Motor neuron (in vitro differentiated cells): ENCODE results near the gene ZAP70. TPM values are rescaled to one million over a fixed set of nuclear protein-coding genes. Genes with fewer than 3 reads are reported as not detected.

Source experiments
- ATAC-seq, 8 experiments: fragments of 200-7000 bp; cut with Tn5 transposase; replicated peaks in 6 of 8; 2 replicates each; pipeline ENCODE4 v1.8.0; 2021; ENCODE audit warnings: mild to moderate bottlenecking in 8 of 8, moderate library complexity in 8 of 8
- H3K27ac ChIP-seq, 2 donors: fragments of 250-450 bp; sonication (Bioruptor Pico); 2 replicates each; pipeline ENCODE4 v1.9.0; 2021; ENCODE audit warnings: antibody characterized with exemption in 2 of 2, mild to moderate bottlenecking in 2 of 2, moderate library complexity in 1 of 2
- H3K4me1 ChIP-seq, 2 donors: fragments of 250-450 bp; sonication (Bioruptor Pico); replicated peaks in 1 of 2; 2 replicates each; pipeline ENCODE4 v1.6.1; 2021; ENCODE audit warnings: antibody characterized with exemption in 2 of 2, mild to moderate bottlenecking in 2 of 2, moderate library complexity in 1 of 2
- H3K4me3 ChIP-seq, 5 donors: fragments of 250-450 bp; sonication (Bioruptor Pico); 2 replicates each; pipeline ENCODE4 v1.9.0; 2021; ENCODE audit warnings: antibody characterized with exemption in 5 of 5, mild to moderate bottlenecking in 5 of 5, moderate library complexity in 4 of 5
- WGBS, 10 experiments: fragments of 450-650 bp; shearing (Covaris generic); methylation state at CpG; one replicate each; pipeline ENCODE4 v1.0.0; 2022; 5-methylcytosine and 5-hydroxymethylcytosine counted together
- in situ Hi-C, 9 experiments: fragments of 400-800 bp; cut with MboI; loops; one replicate each; pipeline ENCODE4 v1.15.0; 2021; ENCODE audit warnings: low sequenced_read_pairs in 9 of 9, low pct_unique_long_range_greater_than_20kb in 2 of 9; ENCODE audit not compliant: unreplicated experiment in 9 of 9
- total RNA-seq, 8 experiments: library from RNA; unstranded; fragments of 300-600 nt; gene quantifications; 2 replicates each; pipeline versions ENCODE4 v1.2.3 to v1.2.4, GENCODE V29; 2022

The ZAP70 gene
- total RNA-seq, 8 experiments from 2014 or later = 0.21 to 2.2 (median 0.61) TPM

GRCh38 chr2:97741251-97741650, 27.9 kb downstream of the ZAP70 start:
- WGBS, 10 experiments = no CpG with 5 or more reads among the region's 20 CpGs
- peak overlapping the region; percentile 44 to 65 for H3K27ac ChIP-seq
- peaks cover 0 to 6% of the 10 kb centered on the region in 2 donors for H3K4me1 ChIP-seq
- H3K4me3 ChIP-seq = no peak overlapping the region
- in situ Hi-C loops = loop anchor here in 1 of 9 experiments (25.0 kb wide), 1 partner anchor 646 kb away; no protein-coding TSS in a partner anchor
- ATAC-seq = no peak

GRCh38 chr2:97741686-97742085, 28.3 kb downstream of the ZAP70 start:
- WGBS, 10 experiments = 67 to 100% (median 91%) methylated on average over 1 to 2 of the region's 4 CpGs; no CpG with 5 or more reads in 7 of the 10 experiments
- H3K4me3 ChIP-seq = no peak overlapping the region
- in situ Hi-C loops = loop anchor here in 1 of 9 experiments (25.0 kb wide), 1 partner anchor 646 kb away; no protein-coding TSS in a partner anchor
- H3K4me1 ChIP-seq = peaks cover 0 to 6% of the 10 kb centered on the region in 2 donors
- no peak for ATAC-seq
- H3K27ac ChIP-seq = peak overlapping the region; percentile 44 to 65

- ATAC-seq = peak in 1 of 8 experiments; percentile 17
- 20 to 100% (median 89%) methylated on average over 1 to 4 of the region's 4 CpGs; no CpG with 5 or more reads in 4 of the 10 experiments for WGBS, 10 experiments
- in situ Hi-C loops = loop anchor here in 1 of 9 experiments (25.0 kb wide), 1 partner anchor 645 kb away; no protein-coding TSS in a partner anchor
- no peak overlapping the region for H3K4me3 ChIP-seq
- peaks cover 0 to 6% of the 10 kb centered on the region in 2 donors for H3K4me1 ChIP-seq
- no peak overlapping the region for H3K27ac ChIP-seq
Observed at GRCh38 chr2:97742381-97742847, 29.0 kb downstream of the ZAP70 start.

GRCh38 chr2:97743913-97744312, 30.5 kb downstream of the ZAP70 start:
- H3K4me3 ChIP-seq = no peak overlapping the region
- H3K4me1 ChIP-seq = peaks cover 0 to 6% of the 10 kb centered on the region in 2 donors
- no peak overlapping the region for H3K27ac ChIP-seq
- ATAC-seq = no peak
- WGBS, 10 experiments = 83 to 100% (median 98%) methylated on average over 1 to 6 of the region's 6 CpGs; no CpG with 5 or more reads in 2 of the 10 experiments
- in situ Hi-C loops = loop anchor here in 1 of 9 experiments (25.0 kb wide), 1 partner anchor 643 kb away; no protein-coding TSS in a partner anchor

GRCh38 chr2:97745474-97746174, 32.2 kb downstream of the ZAP70 start:
- in situ Hi-C loops = loop anchor here in 1 of 9 experiments (25.0 kb wide), 1 partner anchor 642 kb away; no protein-coding TSS in a partner anchor
- no peak overlapping the region for H3K4me3 ChIP-seq
- peak in 2 of 8 experiments; percentile 57 to 76 for ATAC-seq
- H3K4me1 ChIP-seq = peaks cover 0 to 5% of the 10 kb centered on the region in 2 donors
- 18 to 100% (median 85%) methylated on average over 1 to 10 of the region's 10 CpGs for WGBS, 10 experiments
- no peak overlapping the region for H3K27ac ChIP-seq

GRCh38 chr2:97747285-97747684, 33.9 kb downstream of the ZAP70 start:
- no peak for ATAC-seq
- Histone ChIP-seq H3K4me1 (no peaks in the 10 kb centered on the region), H3K27ac (no peak overlapping the region), H3K4me3 (no peak overlapping the region)
- in situ Hi-C loops = loop anchor here in 1 of 9 experiments (25.0 kb wide), 1 partner anchor 640 kb away; no protein-coding TSS in a partner anchor
- 86 to 100% (median 95%) methylated on average over 1 to 3 of the region's 3 CpGs; no CpG with 5 or more reads in 4 of the 10 experiments for WGBS, 10 experiments

- in situ Hi-C loops = loop anchor here in 1 of 9 experiments (25.0 kb wide), 1 partner anchor 640 kb away; no protein-coding TSS in a partner anchor
- Histone ChIP-seq H3K4me3 (no peak overlapping the region), H3K4me1 (no peaks in the 10 kb centered on the region), H3K27ac (no peak overlapping the region)
- peak in 2 of 8 experiments; percentile 19 to 40 for ATAC-seq
- 19 to 100% (median 90%) methylated on average over 1 to 4 of the region's 4 CpGs; no CpG with 5 or more reads in 4 of the 10 experiments for whole genome bisulfite sequencing, 10 experiments
Observed at GRCh38 chr2:97747716-97748115, 34.3 kb downstream of the ZAP70 start.

- 73% methylated on average over 4 of the region's 5 CpGs; no CpG with 5 or more reads in 9 of the 10 experiments for WGBS, 10 experiments
Observed at GRCh38 chr2:97749581-97749980, 36.2 kb downstream of the ZAP70 start.

GRCh38 chr2:97750017-97750416, 36.6 kb downstream of the ZAP70 start:
- in situ Hi-C loops = no loop called here
- H3K4me1 ChIP-seq = no peaks in the 10 kb centered on the region
- 96 to 100% (median 97%) methylated on average over 1 to 4 of the region's 4 CpGs; no CpG with 5 or more reads in 7 of the 10 experiments for WGBS, 10 experiments
- ATAC-seq = no peak
- no peak overlapping the region for H3K27ac ChIP-seq
- H3K4me3 ChIP-seq = no peak overlapping the region

More at GRCh38 chr2:97749581-97749980, 36.2 kb downstream of the ZAP70 start:
- no peak for ATAC-seq
- H3K4me3 ChIP-seq = no peak overlapping the region
- H3K27ac ChIP-seq = no peak overlapping the region
- H3K4me1 ChIP-seq = no peaks in the 10 kb centered on the region
- in situ Hi-C loops = loop anchor here in 1 of 9 experiments (25.0 kb wide), 1 partner anchor 638 kb away; no protein-coding TSS in a partner anchor

GRCh38 chr2:97751752-97752151, 38.4 kb downstream of the ZAP70 start:
- 0 to 100% (median 92%) methylated on average over 1 to 3 of the region's 3 CpGs; no CpG with 5 or more reads in 4 of the 10 experiments for WGBS, 10 experiments
- peak in 3 of 8 experiments; percentile 47 to 86 (median 80) for ATAC-seq
- in situ Hi-C loops = no loop called here
- no peak overlapping the region for H3K27ac ChIP-seq
- H3K4me1 ChIP-seq = no peaks in the 10 kb centered on the region
- no peak overlapping the region for H3K4me3 ChIP-seq

- H3K27ac ChIP-seq = no peak overlapping the region
- 61 to 100% (median 81%) methylated on average over 2 to 3 of the region's 3 CpGs for WGBS, 10 experiments
- in situ Hi-C loops = no loop called here
- H3K4me1 ChIP-seq = no peaks in the 10 kb centered on the region
- H3K4me3 ChIP-seq = no peak overlapping the region
- ATAC-seq = peak in 1 of 8 experiments; percentile 43
Observed at GRCh38 chr2:97752342-97753334, 39.3 kb downstream of the ZAP70 start.

- Histone ChIP-seq H3K4me3 (no peak overlapping the region), H3K27ac (no peak overlapping the region), H3K4me1 (no peaks in the 10 kb centered on the region)
- WGBS, 10 experiments = 88 to 100% (median 98%) methylated on average over 2 to 11 of the region's 12 CpGs; no CpG with 5 or more reads in 1 of the 10 experiments
- in situ Hi-C loops = no loop called here
- no peak for ATAC-seq
Observed at GRCh38 chr2:97754690-97755346, 41.4 kb downstream of the ZAP70 start.
